Fibroblast of skin of scalp (primary cell): ENCODE data around the gene HNRNPCL4. TPM values are rescaled to one million over a fixed set of nuclear protein-coding genes. Genes with fewer than 3 reads are reported as not detected.
"Not testable (repeated sequence)": the region's sequence is repeated elsewhere in the genome, so short reads cannot be mapped to it uniquely, and the experiment has no call there.

ENCODE experiments used
- DNase-seq: peaks from one replicate; pipeline ENCODE4 v3.0.0-alpha.2; 2013
- polyA plus RNA-seq, 2 experiments: library from polyadenylated mRNA; unstranded; fragments of 120-200 nt; gene quantifications; one replicate each; pipeline ENCODE4 v1.2.1, GENCODE V29; 2013; ENCODE audit not compliant: insufficient read length in 2 of 2

The HNRNPCL4 gene
- not detected for polyA plus RNA-seq (2013, experiment 1 of 2; ENCODE audit: insufficient read length)
- polyA plus RNA-seq (2013, experiment 2 of 2; ENCODE audit: insufficient read length) = 0.33 TPM

DNA sequence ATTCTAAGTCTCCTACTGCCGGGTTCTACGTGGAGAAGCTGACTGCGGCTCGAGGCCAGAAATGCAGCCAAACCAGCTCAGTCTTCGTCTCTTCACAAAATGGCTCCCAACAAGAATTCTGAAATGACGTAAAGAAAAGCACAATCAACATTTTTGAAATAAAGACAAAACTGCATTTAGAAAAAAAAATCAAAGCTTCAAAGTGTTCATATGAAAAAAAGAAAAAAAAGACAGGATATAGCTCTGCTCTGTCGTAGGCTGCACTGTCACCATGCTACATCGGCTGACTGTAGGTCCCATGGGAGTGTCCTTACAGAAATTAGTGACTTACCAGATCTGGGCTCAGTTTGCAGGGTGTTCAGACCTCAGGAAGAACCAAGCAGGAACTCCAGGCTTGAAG lies at the start of gene HNRNPCL4:
HNRNPCL4 (minus strand) TSS at position 101 of the 400 bp plus-strand sequence. CDS start 164 bp downstream, outside the sequence.
- DNase-seq = not testable (repeated sequence)

DNA sequence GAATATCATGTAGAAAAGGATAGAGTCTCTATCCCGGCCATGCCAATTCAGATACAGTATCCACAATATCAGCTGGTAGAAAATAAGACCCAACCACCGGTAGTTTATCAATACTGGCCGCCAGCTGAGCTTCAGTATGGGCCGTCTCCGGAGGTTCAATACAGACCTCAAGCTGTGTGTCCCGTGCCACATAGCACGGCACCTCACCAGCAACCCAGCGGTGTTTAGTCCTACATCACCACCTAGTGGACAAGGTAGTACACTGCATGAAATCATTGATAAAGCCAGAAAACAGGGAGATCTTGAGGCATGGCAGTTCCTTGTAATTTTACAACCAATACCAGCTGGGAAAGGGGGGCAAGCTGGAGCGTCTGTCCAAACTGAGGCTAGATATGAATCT lies 43.3 kb upstream of the HNRNPCL4 start:
- not testable (repeated sequence) for DNase-seq

DNA sequence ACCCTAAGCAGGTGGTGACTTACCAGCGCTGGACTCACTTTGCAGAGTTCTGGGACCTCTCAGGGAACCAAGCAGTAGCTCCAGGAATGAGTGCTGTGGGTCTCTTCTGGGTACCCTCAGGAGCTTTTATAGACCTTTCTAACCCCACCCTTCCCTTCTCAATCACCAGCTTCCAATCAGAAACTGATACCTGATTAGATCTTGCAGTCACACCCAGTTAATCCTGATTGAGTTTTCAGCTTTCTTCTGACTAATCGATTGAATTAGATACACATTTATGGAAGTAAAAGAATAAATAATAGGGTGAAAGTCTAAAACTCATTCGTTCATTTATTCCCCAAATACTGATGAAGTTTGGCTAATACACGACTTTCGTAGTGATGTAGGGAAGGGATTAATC lies 35.9 kb upstream of the HNRNPCL4 start, which contains the start of gene PRAMEF13:
PRAMEF13 (minus strand) TSS at position 101 of the 400 bp plus-strand sequence. CDS start 1,820 bp downstream, outside the sequence.
- not testable (repeated sequence) for DNase-seq

DNA sequence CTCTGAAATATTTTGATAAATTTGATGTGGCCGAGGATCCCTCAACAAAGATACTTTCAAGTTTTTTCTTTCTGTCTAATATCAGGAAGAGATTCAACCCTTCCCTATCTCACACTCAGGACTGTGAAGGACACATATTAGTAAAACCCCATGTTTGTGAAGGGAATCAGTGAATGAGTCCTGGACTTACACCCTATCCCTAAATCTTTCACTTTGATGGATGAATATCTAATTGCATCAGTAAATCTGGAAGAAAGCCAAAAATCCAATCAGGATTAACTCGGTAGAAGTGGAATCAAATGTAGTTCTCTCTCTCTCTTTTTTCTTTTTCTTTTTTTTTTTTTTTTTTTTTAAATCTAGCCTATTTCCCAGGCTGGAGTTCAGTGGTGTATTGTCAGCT lies 6.1 kb upstream of the HNRNPCL4 start, which contains the start of gene PRAMEF9:
PRAMEF9 (plus strand) TSS at position 301 of the 400 bp plus-strand sequence. CDS start 3,433 bp downstream, outside the sequence.
- not testable (repeated sequence) for DNase-seq

DNA sequence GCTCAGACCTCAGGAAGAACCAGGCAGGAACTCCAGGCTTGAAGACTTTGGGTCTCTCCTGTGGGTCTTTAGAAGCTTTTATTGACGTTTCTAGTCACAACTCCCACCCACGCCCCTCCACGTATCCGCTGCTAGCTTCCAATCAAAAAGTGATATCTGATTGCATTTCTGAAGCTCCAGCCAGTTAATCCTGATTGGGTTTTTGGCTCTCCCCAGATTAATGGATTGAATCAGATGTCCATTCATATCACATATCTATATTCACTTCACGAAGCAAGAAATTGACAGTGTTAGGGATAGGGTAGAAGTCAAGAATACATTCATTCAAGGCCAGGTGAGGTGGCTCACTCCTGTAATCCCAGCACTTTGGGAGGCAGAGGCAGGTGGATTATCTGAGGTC lies 9.5 kb downstream of the HNRNPCL4 start, which contains the start of gene PRAMEF26:
PRAMEF26 (minus strand) TSS at position 101 of the 400 bp plus-strand sequence. CDS start 2,914 bp downstream, outside the sequence.
- DNase-seq = not testable (repeated sequence)

DNA sequence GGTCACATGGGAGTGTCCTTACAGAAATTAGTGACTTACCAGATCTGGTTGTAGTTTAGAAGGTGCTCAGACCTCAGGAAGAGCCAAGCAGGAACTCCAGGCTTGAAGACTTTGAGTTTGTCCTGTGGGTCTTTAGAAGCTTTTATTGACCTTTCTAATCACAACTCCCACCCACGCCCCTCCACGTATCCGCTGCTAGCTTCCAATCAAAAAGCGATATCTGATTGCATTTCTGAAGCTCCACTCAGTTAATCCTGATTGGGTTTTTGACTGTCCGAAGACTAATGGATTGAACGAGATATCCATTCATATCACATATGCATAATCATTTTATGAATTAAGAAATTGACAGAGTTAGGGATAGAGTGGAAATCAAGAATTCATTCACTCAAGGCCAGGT lies 48.7 kb downstream of the HNRNPCL4 start, which contains the start of gene HNRNPCL2:
HNRNPCL2 (minus strand) TSS at position 101 of the 400 bp plus-strand sequence. CDS start 454 bp downstream, outside the sequence.
- not testable (repeated sequence) for DNase-seq
